NCI-H187 treated with DMSO at 0.1 percent for 48 hours (cell line): ENCODE measurements around the gene ETF1.

Source experiments
- DNase-seq: peaks from one replicate; lab custom pipeline; 2025; lab: John Stamatoyannopoulos, UW

Gene ETF1

DNA sequence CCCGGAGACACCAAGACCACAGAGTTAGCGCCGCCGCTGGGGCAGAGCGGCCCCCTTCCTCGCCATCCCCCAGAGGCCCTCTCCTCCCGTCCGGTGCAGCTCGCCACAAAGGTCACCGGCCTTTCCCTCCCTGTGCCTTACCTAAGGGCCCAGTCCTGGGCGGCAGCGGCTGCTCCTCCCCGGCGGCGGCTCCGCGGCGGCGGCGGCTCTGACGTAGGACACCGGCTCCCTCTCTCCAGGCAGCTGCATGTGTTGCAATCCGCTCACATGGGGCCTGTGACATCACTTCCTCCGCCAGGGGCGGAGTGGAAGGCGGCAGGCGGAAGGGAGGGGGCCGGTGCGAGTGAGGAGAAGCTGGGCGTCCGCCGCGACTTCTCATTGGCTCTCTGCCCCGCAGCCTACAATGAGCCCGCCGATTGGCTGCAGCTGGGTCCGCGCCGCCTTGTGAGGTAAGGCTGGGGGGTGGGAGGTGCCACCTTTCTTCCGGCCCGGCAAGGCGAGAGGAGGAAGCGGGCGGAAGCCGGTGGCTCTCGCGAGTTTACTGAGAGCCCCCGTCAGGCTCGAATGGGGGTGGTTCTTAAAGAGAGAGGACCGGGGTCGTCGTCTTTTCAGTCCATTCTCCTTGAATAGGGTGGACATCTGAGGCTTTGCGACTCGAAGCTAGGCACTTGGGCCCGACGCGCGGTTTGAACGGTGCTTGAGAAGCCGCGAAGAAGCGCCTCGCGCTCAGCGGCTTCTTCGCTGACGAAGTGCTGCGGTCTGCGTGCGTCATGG lies at the start of gene ETF1:
TSS of gene ETF1 (minus strand) at position 281 of the 774 bp plus-strand sequence. CDS start 318 bp downstream, outside the sequence.
- peak; percentile 93 for DNase-seq

DNA sequence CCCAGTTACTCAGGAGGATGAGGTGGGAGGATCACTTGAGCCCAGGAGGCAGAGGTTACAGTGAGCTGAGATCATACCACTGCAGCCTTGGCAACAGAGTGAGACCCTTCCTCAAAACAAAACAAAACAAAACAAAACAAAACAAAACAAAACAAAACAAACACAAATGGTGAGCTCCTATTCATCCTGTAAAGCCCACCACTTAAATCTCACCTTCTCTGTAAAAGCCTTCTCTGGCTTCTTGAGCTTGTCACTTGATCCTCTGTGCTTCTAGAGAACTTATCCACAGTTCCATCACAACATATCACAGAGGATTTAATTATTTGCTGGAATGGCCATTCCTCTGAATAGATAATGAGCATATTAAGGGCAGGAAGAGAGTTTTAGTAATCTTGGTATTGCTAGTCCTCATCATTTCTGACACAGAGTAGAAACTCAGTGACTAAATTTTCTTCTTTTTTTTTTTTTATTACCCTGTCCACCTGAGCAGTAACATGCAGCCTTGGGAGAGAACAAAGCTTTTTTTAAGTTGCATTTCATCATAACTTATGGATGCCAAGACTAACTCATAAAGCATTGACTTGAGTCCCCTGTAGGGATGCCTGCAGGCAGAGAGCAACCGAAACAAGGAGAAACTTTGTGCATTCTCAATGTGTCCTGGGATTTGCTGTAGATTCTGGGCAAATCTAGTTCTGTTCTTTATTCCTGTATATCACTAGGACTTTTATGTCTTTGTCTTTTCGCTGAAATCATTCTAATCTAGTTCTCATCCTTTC lies 45.2 kb upstream of the ETF1 start:
- DNase-seq, result no peak

DNA sequence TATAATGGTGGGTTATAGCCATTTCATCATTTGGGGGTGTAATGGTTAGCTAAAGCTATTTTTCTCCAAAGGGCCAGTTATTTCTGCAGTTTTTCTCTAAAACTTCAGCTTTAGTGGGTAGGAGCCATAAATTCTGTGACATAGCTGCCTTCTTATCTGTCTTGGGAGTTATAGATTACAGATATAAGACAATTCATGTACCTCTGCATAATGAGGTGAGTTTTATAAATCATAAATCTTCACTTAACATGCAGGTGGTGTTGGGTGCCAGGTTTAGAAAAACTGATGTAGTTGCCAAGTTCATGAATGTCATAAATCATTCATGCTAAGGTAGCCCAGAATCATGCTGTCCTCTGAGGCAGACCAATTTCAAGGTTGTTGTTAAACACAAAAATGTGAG lies 42.1 kb upstream of the ETF1 start:
- DNase-seq, result no peak

DNA sequence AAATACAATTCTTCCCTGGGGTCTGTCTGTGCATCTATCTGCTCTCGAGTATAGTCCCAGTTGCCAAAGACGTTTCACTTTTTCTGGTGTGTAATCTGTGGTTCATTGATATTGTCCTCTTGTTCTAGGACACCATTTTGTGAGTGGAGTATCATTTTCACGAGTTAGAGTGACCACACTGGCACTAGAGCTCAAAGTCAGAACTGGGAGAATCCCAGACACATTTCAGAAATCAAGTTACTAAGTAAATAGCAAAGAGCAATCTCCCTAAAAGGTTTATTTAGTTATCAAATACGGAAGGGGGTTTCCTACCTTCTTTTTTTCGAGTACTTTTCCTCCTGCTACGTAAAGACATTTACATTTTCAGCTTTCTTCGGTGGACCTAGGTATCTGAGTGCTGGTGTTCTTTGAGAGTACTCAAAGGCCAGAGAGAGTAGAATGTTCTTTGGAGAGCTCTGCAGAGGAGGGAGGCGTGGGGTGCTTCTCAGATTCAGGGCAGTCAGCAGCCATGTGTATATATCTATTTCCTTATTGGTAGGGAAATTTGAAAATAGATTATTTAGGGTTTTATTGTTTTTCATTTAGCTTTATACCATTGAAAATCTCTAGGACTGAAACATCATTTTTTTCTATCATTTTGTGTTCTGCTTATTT lies 41.1 kb upstream of the ETF1 start:
- no peak for DNase-seq

DNA sequence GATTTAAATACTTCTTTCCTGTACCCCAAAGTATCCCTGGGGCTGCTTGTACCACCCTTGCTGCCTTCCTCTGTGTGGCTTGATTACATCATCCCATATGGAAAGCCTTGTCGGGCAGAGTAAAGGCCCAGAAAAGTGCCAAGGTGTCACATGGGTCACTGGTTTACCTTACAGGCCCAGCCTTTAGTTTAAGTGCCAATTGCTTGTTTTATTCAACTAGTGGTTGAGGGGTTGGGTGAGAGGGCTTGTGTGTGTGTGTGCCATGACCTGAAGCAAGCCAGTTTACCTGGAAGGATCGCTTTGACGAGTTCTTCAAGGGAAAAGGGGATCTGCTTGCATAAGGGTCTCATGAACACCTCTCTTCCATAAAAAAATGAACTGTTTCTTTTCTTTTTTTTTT lies 39.9 kb upstream of the ETF1 start:
- DNase-seq, result no peak

DNA sequence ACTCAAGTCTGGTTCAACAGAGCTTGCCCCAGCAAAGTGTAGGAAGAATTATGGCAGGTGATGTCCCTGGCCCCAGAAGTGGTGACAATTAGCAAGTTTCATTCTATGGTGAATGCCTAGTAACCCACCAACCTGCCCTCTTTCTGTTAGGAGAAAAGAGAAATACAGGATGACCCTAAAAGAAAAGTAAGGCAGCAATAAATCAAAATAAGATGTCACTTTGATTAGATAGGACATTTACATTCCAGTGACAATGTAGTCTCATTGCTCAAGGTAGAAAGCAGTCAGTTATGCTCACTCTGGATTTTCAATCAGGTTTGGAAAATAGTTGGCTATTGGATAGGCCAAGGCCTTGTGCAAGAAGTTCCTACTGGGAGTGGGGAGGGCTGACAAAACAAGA lies 37.7 kb upstream of the ETF1 start:
- DNase-seq, result no peak

DNA sequence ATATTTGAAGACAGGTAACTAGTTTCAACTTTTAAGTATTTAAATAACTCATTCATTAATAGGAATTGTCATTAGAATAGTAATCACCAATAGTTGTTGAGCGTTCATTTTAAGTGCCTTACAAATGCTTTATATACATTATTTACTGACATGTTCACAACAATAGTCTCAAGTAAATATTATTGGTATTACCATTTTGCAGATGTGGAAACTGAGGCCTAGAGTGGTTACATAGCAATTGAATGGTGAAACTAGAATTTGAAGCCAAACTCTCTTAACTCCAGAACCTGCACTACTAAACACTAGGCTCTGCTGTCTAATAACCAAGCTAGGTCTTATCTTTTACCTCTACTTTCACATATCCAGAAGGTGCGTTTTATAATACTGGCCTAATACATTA lies 37.0 kb upstream of the ETF1 start:
- DNase-seq, result no peak

DNA sequence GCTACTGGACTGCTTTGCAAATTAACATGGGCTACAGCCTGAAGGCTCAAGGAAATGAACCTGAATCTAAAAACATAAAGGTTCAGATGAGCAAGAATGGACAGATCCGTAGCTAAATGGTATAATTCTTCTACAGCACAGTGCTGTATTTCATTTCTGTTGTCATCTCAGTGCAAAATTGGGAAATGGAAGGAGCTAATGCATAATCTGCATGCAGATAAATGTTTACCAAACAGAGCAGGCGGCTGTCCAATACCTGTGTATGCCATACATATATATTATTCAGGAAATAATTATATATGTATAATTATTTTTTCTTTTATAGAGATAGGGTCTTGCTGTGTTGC lies 36.5 kb upstream of the ETF1 start:
- no peak for DNase-seq

DNA sequence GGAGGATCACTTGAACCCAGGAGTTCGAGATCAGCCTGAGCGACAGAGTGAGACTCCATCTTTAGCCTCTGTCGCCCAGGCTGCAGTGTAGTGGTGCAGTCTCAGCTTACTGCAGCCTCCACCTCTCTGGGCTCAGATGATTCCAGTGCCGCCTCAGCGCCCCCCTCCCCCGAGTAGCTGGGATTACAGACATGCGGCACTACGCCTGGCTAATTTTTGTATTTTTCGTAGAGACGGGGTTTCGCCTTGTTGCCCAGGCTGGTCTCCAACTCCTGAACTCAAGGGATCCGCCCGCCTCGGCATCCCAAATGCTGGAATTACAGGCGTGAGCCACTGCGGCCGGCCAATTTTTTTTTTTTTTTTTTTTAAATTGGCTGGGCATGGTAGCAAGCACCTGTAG lies 34.4 kb upstream of the ETF1 start:
- no peak for DNase-seq

DNA sequence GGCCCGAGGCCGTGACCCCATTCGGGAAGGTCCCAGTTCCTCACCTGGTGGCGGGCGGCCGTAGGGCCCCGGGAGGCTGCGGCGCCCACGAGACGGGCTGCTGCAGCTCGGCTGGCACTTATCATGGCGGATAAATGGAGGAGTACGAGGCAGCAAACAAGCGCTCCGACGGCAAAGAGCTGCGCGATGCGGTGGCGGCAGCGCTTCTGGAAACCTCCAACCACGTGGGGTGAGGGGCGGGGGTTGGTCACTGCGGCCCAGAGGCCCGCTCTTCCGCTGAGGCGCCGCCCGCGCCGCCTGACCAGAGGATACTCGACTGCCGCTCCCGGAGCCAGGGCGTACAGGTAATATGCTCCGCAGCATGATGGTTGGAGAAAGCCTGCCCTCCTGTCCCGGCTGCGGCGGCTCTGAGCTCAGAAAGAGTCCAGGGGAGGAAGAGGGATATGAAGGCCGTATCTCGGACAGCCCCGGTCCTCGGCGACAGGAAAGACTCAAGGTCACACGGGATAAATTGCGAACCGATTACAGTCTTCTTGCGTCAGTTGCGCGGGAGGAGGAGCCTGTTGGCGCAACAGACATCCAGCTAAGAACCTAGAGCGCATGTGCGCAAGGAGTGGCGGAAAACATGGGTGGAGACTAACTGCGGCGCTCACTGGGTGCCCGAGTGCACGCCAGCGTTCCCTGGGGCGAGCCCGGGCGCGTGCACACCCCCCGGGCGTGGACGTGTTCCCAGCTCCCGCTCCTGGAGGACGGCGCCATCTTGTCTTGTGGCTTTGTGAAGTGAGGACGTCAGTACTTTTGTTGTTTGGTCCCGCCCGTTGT lies 32.4 kb upstream of the ETF1 start, which contains the start of gene HSPA9:
TSS of gene HSPA9 (minus strand) at position 208 of the 822 bp plus-strand sequence. CDS start at position 125, 83 bp downstream.
- peak; percentile 98 for DNase-seq

DNA sequence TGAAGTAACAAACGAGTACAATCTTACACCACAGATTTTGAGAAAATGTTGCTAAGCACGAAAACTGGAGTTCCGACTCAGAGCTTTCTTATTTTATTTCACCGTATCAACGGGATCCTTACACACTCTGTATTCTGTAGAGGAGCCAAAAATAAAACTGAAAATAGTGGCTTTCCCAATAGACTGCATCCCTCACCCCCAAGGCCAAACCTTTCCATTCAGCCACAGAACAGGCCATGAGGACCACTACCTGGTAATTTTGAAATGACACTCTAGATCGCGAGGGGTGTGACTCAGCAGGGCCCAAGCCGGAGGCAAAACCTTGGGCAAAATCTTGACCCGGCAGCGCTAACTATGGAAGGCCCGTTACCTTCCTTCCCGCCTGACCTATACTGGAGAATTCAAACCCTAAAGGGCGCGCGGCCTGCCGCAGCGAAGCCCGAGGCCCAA lies 31.7 kb upstream of the ETF1 start:
- no peak for DNase-seq

DNA sequence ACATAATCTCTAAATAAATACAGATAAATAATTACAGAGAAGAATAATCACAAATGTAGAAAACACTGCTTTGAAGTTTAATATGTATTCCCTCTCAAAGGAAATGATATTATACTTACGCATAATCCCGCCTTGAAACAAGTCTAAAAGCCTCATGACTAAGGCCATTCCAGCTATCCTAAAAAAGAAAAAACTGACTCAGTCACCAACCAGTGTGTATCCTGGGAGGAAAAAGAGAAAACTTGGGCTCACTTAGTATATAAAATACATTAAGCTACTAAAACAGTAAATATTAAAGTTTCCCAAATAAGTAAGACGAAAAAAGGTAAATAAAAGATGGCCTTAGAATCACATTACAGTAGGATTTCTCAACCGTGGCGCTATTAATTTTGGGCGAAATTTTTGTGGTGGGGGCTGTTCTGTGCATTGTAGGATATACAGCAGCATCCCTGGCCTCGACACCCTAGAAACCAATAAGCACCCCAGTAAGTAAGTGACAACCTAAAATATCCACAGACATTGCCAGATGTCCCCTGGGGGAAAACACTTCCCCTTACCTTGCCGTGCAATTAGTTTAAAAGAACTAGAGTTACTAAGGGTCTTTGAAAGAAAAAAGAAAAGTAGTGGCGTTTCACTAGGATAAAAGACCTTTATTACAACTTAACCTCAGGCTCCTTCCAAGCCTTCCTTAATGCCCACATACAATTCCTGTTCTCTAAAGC lies 31.1 kb upstream of the ETF1 start:
- no peak for DNase-seq

DNA sequence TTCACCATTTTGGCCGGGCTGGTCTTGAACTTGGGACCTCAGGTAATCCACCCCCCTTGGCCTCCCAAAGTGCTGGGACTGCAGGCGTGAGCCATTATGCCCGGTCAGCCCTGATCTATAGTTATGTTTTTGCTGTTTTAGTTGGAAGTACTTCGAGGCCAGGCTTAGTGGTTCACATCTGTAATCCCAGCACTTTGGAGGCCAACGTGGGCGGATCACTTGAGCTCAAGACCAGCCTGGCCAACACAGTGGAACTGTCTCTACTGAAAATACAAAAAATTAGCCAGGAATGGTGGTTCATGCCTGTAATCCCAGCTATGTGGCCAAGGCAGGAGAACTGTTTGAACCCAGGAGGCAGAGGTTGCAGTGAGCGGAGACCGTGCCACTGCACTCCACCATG lies 30.2 kb upstream of the ETF1 start:
- no peak for DNase-seq

DNA sequence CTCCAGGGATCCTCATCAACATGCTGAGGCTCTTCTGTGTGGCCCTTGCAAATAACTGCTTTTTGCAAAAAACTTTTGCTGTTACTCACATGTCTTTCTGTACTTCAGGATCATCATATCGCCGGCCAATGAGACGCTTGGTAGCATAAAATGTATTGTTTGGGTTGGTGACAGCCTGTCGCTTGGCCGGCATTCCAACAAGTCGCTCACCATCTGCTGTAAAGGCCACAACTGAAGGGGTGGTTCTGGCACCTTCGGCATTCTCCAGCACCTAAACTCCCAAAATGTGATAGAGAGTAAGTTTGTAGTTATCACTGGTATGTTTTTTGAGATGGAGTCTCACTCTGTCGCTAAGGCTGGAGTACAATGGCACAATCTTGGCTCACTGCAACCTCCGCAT lies 27.8 kb upstream of the ETF1 start:
- no peak for DNase-seq

DNA sequence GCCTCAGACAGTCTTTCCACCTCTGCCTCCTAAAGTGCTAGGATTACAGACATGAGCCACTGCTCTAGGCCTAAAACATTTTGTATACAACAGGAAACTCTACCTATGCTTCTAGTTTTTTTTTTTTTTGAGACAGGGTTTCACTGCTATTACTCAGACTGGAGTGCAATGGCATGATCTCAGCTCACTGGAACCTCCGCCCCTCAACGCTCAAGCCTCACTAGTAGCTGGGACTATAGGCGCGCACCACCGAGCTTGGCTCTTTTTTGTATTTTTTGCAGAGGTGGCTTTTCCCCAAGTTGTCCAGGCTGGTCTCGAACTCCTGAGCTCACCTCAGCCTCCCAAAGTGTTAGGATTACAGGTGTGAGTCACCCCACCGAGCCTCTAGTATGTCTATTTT lies 26.7 kb upstream of the ETF1 start:
- DNase-seq, result no peak

DNA sequence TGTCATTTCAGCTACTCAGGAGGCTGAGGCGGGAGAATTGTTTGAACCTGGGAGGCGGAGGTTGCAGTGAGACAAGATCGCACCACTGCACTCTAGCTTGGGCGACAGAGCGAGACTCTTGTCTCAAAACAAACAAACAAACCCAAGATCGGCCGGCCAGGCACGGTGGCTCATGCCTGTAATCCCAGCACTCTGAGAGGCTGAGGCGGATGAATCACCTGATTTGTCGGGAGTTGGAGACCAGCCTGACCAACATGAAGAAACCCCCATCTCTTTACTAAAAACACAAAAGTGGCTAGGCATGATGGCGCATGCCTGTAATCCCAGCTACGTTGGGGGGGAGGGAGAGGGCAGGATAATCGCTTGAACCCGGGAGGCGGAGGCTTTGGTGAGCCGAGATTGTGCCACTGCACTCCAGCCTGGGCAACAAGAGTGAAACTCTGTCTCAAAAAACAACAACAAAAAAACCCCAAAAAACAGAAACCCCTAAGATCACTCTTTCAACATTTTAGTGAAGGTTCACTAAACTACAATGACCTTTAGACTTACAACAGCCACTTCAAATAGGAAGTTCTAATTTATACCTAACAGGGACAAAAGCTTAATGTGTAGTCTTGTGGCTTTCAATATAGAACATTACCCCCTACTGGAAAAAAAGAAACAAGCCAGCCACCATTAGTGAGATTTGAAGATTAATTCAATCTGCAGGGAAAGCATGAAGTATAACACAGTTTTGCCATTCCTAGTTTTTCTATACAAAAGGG lies 25.2 kb upstream of the ETF1 start:
- no peak for DNase-seq

DNA sequence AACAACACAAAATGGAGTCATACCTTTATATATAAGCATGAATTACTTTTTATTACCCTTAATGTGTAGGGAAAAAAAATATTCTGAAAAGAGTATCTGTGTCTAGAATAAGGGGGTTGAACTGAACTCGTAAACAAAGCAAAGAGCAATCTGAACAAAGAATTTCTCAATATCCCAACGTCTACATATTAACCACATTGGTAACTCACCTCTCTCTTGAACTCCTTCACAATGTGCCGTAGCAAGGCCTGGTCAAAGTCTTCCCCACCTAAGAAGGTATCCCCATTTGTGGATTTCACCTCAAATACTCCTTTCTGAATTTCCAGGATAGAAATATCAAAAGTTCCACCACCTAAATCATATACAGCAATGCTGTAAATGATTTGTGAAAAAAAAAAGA lies 23.8 kb upstream of the ETF1 start:
- DNase-seq, result no peak

DNA sequence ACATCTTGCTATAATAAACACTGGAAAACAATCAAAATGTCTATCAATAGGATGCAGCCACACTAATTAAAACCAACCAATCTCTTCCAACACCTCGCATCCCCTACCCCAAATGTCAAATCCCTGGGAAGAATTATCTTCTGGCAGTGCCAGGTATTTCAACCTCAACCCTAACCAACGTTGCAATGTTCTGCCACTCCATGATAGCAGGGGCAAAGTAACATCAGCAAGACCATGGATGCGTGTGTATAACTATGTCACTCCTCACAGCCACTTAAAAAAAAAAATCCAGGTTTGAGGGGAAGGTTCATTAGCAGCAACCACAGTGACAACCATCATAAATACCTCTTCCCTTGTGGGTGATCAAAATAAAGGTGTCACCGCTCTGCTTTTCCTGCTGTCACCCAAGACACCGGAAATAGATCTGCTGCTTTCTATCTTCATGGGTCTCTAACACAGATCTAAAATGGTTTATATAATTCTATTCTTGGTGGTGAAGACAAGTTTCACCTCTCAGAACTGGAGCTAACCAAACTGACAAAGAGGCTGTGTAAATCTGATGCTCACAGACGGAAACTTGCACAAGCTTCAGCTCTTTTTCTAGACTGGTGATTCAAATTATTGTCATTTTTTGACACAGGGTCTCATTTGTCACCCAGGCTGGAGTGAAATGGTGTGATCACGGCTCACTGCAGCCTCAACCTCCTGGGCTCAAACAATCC lies 22.2 kb upstream of the ETF1 start:
- DNase-seq, result no peak

DNA sequence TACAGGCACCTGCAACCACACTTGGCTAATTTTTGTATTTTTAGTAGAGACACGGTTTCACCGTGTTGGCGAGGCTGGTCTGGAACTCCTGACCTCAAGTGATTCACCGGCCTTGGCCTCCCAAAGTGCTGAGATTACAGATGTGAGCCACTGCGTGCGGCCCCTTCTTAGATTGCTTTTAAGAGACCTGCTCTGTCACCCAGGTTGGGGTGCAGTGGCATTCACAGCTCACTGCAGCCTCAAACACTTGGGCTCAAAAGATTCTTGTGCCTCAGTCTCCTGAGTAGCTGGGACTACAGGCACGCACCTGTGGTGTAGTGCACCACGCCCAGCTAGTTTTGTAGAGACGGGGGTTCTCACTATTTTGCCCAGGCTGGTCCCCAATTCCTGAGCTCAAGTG lies 21.2 kb upstream of the ETF1 start:
- DNase-seq, result no peak
